ENCODE data around the gene SLC22A13. TPM values are rescaled to one million over a fixed set of nuclear protein-coding genes. Genes with fewer than 3 reads are reported as not detected.

Gene SLC22A13
- total RNA-seq, 1 donor from 2014 or later: 0.21 TPM

DNA sequence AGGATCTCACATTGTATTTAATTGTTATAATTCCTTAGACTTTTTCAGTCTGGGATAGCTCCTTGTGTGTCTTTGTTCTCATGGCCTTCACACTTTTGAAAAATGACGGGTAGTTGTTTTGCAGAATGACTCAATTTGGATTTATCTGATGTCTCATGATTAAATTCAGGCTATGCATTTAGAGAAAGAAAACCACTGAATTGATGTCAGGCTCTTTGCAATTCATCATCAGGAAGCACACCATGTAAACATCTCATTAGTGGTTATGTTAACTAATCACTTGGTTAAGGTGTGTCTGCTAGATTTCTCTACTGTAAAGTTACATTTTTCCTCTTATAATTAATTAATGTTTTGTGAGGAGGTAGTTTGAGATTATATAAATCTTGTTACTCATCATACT, 8.0 kb upstream of the SLC22A13 start:
- Mint-ChIP-seq H3K9me3 (ENCODE audit: unreplicated experiment) (no peaks in the 10 kb centered on the region), H3K4me1 (ENCODE audit: unreplicated experiment) (no peaks in the 10 kb centered on the region), H3K4me3 (ENCODE audit: unreplicated experiment) (no peak overlapping the region), H3K27ac (ENCODE audit: unreplicated experiment) (no peak overlapping the region), H3K36me3 (ENCODE audit: low read depth, unreplicated experiment) (peaks cover 10% of the 10 kb centered on the region), H3K27me3 (ENCODE audit: unreplicated experiment) (no peaks in the 10 kb centered on the region)
- no peak for DNase-seq (ENCODE audit: low spot score)
- TF ChIP-seq, protein P1, sequence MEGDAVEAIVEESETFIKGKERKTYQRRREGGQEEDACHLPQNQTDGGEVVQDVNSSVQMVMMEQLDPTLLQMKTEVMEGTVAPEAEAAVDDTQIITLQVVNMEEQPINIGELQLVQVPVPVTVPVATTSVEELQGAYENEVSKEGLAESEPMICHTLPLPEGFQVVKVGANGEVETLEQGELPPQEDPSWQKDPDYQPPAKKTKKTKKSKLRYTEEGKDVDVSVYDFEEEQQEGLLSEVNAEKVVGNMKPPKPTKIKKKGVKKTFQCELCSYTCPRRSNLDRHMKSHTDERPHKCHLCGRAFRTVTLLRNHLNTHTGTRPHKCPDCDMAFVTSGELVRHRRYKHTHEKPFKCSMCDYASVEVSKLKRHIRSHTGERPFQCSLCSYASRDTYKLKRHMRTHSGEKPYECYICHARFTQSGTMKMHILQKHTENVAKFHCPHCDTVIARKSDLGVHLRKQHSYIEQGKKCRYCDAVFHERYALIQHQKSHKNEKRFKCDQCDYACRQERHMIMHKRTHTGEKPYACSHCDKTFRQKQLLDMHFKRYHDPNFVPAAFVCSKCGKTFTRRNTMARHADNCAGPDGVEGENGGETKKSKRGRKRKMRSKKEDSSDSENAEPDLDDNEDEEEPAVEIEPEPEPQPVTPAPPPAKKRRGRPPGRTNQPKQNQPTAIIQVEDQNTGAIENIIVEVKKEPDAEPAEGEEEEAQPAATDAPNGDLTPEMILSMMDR (IDR thresholded peaks at IDR 0.05; ENCODE audit: unreplicated experiment): no peak

DNA sequence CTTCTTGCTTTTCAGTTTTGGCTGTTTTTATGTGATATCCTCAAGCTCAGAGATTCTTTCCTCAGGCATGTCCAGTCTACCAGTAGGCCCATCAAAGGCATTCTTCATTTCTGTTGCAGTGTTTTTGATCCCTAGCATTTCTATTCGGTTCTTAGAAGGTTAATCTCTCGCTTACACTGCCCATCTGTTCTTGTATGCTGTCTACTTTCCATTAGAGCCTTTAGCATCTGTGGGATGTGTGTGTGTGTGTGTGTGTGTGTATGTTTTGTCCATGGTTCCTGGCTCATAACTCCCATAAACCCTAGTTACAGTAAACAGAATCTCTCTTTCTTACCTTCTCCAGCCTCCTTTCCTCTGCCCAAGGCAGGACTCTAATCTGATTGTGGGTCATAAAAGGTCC, 5.1 kb upstream of the SLC22A13 start:
- Mint-ChIP-seq H3K27me3 (ENCODE audit: unreplicated experiment) (no peaks in the 10 kb centered on the region), H3K4me1 (ENCODE audit: unreplicated experiment) (peaks cover 6% of the 10 kb centered on the region), H3K9me3 (ENCODE audit: unreplicated experiment) (no peaks in the 10 kb centered on the region), H3K36me3 (ENCODE audit: low read depth, unreplicated experiment) (no peaks in the 10 kb centered on the region), H3K4me3 (ENCODE audit: unreplicated experiment) (no peak overlapping the region), H3K27ac (ENCODE audit: unreplicated experiment) (no peak overlapping the region)
- DNase-seq (ENCODE audit: low spot score): no peak
- TF ChIP-seq, protein P1 (IDR thresholded peaks at IDR 0.05; ENCODE audit: unreplicated experiment): no peak

- no peak for DNase-seq (ENCODE audit: low spot score)
- Mint-ChIP-seq H3K27ac (ENCODE audit: unreplicated experiment) (no peak overlapping the region), H3K36me3 (ENCODE audit: low read depth, unreplicated experiment) (peaks cover 7% of the 10 kb centered on the region), H3K4me1 (ENCODE audit: unreplicated experiment) (peaks cover 33% of the 10 kb centered on the region), H3K27me3 (ENCODE audit: unreplicated experiment) (no peaks in the 10 kb centered on the region), H3K9me3 (ENCODE audit: unreplicated experiment) (no peaks in the 10 kb centered on the region), H3K4me3 (ENCODE audit: unreplicated experiment) (no peak overlapping the region)
- TF ChIP-seq, protein P1 (IDR thresholded peaks at IDR 0.05; ENCODE audit: unreplicated experiment): no peak
Measured at GRCh38 chr3:38264353-38264771, 1.2 kb upstream of the SLC22A13 start.

DNA sequence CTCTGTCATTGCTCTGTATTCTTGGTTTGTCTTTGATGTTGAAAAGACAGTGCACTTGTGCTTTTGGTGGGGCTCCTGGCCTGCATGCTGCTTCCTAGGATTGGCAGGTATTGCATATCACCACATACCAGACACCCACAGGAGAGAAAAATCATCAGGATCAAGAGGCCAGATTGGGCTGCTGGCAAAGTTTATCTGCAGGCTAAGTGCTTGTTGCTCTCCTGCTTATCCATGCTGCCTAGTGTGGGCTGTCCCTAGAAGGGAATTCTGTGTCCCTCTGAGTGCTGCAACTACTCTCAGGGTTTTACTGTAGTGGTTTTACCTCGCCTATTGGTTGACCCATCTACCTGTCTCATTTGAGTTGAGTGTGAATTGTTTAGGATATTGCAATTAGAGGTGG, 833 bp upstream of the SLC22A13 start:
- TF ChIP-seq, protein P1 (IDR thresholded peaks at IDR 0.05; ENCODE audit: unreplicated experiment): no peak
- Mint-ChIP-seq H3K27ac (ENCODE audit: unreplicated experiment) (no peak overlapping the region), H3K4me1 (ENCODE audit: unreplicated experiment) (peaks cover 33% of the 10 kb centered on the region), H3K9me3 (ENCODE audit: unreplicated experiment) (no peaks in the 10 kb centered on the region), H3K4me3 (ENCODE audit: unreplicated experiment) (no peak overlapping the region), H3K27me3 (ENCODE audit: unreplicated experiment) (no peaks in the 10 kb centered on the region), H3K36me3 (ENCODE audit: low read depth, unreplicated experiment) (peaks cover 7% of the 10 kb centered on the region)
- DNase-seq (ENCODE audit: low spot score): no peak

DNA sequence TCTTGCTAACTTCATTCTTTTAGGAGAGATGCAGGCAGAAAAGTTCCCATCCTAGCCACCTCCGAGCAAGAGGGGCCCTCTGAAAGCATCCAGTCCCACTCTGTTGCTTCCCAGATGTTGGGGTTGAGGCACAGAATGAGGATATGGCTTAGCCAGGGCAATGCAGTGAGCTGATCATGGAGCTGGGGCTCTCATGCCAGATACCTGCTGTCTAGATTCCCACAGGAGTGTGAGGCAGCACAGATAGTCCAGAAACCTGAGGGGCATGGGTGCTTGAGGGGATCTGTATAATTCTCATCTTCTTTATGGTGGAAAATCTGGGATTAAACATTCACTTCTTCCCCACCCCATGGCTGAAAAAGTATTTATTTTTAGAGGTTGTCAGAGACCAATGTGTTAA, 1.2 kb downstream of the SLC22A13 start:
- TF ChIP-seq, protein P1 (IDR thresholded peaks at IDR 0.05; ENCODE audit: unreplicated experiment): no peak
- no peak for DNase-seq (ENCODE audit: low spot score)
- Mint-ChIP-seq H3K36me3 (ENCODE audit: low read depth, unreplicated experiment) (peaks cover 13% of the 10 kb centered on the region), H3K27me3 (ENCODE audit: unreplicated experiment) (no peaks in the 10 kb centered on the region), H3K27ac (ENCODE audit: unreplicated experiment) (no peak overlapping the region), H3K9me3 (ENCODE audit: unreplicated experiment) (no peaks in the 10 kb centered on the region), H3K4me1 (ENCODE audit: unreplicated experiment) (peaks cover 33% of the 10 kb centered on the region), H3K4me3 (ENCODE audit: unreplicated experiment) (no peak overlapping the region)
